ENCODE results near the gene CDC14B. TPM values are rescaled to one million over a fixed set of nuclear protein-coding genes. Genes with fewer than 3 reads are reported as not detected.
A peak's percentile ranks its signal among the peaks of the same experiment; 100 is the strongest.

CDC14B gene
- total RNA-seq, 1 experiment from 2014 or later = 29.8 TPM

GRCh38 chr9:96450613-96451528 lies 168.8 kb downstream of the CDC14B start:
- no peak for TF ChIP-seq CTCF (IDR thresholded peaks at IDR 0.05; ENCODE audit: unreplicated experiment)
- Mint-ChIP-seq H3K4me3 (ENCODE audit: low read depth, unreplicated experiment) (peak overlapping the region; percentile 66), H3K27ac (ENCODE audit: unreplicated experiment) (peak overlapping the region; percentile 64), H3K36me3 (ENCODE audit: insufficient read depth, unreplicated experiment) (peaks cover 21% of the 10 kb centered on the region), H3K27me3 (ENCODE audit: unreplicated experiment) (no peaks in the 10 kb centered on the region), H3K9me3 (ENCODE audit: low read depth, unreplicated experiment) (no peaks in the 10 kb centered on the region), H3K4me1 (ENCODE audit: low read depth, unreplicated experiment) (peaks cover 17% of the 10 kb centered on the region)
- BruUV-seq (replicated peaks) = no TSS peak
- CTCF ChIA-PET = interaction anchor here (0.5 to 0.7 kb wide), 3 partner anchors 163 to 1365 kb away, joined by 3 to 4 read pairs (median 3); no protein-coding TSS in a partner anchor
- intact Hi-C loops (cut with micrococcal nuclease; ENCODE audit: unreplicated experiment) = no loop called here
- DNase-seq = peak; percentile 17

Other genes with a start within 250 kb of the CDC14B start
- gene SLC35D2, start 236.1 kb downstream of the CDC14B start, total RNA-seq (2022) = 20.1 and 21.6 TPM in 2 replicates
- 8.6 and 9.6 TPM in 2 replicates for gene ZNF367, start 201.5 kb downstream of the CDC14B start, total RNA-seq (2022)
- 9.8 and 11.6 TPM in 2 replicates for gene HABP4, start 169.7 kb downstream of the CDC14B start, total RNA-seq (2022)
- gene PRXL2C, start 35.5 kb upstream of the CDC14B start, total RNA-seq (2022) = 10.5 and 10.8 TPM in 2 replicates
- 5.0 and 5.4 TPM in 2 replicates for gene ZNF510, start 158.2 kb upstream of the CDC14B start, total RNA-seq (2022)
- 4.7 and 4.8 TPM in 2 replicates for gene ZNF782, start 234.7 kb upstream of the CDC14B start, total RNA-seq (2022)

Measured in Calu3 (cell line).